Activated naive CD4-positive, alpha-beta T cell treated with anti-CD3 and anti-CD28 coated beads for 36 hours (primary cell): ENCODE results near the gene RPS15. TPM values are rescaled to one million over a fixed set of nuclear protein-coding genes. Genes with fewer than 3 reads are reported as not detected.

Experiments
- CTCF ChIA-PET: fragments of 350-600 bp; sonication (Branson Sonifier 250); formaldehyde crosslinking; loops from one replicate; lab custom pipeline; 2021; ENCODE audit warnings: antibody characterized with exemption; lab: Charles Lee
- DNase-seq: peaks from one replicate; pipeline ENCODE4 v3.0.0-alpha.2; 2020
- H3K27ac Mint-ChIP-seq: one replicate; pipeline ENCODE4 v1.8.0; 2021; ENCODE audit warnings: mild to moderate bottlenecking, mixed read lengths
- H3K27me3 Mint-ChIP-seq: one replicate; pipeline ENCODE4 v1.8.0; 2021; ENCODE audit warnings: low read depth, mixed read lengths
- H3K36me3 Mint-ChIP-seq: one replicate; pipeline ENCODE4 v1.8.0; 2021; ENCODE audit warnings: low read depth, mixed read lengths
- H3K4me1 Mint-ChIP-seq: one replicate; pipeline ENCODE4 v1.8.0; 2021; ENCODE audit warnings: low read depth, mixed read lengths
- H3K4me3 Mint-ChIP-seq: one replicate; pipeline ENCODE4 v1.8.0; 2021; ENCODE audit warnings: mild to moderate bottlenecking, moderate library complexity, mixed read lengths
- H3K9me3 Mint-ChIP-seq: one replicate; pipeline ENCODE4 v1.8.0; 2021; ENCODE audit warnings: mixed read lengths
- intact Hi-C: fragments of 100-400 bp; cut with micrococcal nuclease; formaldehyde crosslinking; loops from one replicate; pipeline ENCODE4 v1.15.1; 2023
- total RNA-seq, 2 experiments: library from RNA; stranded (reverse); gene quantifications; one replicate each; pipeline ENCODE4 v1.2.3, GENCODE V29; 2021

RPS15 gene
- total RNA-seq, result 1,000 to 10,000 TPM; 1,902 to 1,906 TPM

DNA sequence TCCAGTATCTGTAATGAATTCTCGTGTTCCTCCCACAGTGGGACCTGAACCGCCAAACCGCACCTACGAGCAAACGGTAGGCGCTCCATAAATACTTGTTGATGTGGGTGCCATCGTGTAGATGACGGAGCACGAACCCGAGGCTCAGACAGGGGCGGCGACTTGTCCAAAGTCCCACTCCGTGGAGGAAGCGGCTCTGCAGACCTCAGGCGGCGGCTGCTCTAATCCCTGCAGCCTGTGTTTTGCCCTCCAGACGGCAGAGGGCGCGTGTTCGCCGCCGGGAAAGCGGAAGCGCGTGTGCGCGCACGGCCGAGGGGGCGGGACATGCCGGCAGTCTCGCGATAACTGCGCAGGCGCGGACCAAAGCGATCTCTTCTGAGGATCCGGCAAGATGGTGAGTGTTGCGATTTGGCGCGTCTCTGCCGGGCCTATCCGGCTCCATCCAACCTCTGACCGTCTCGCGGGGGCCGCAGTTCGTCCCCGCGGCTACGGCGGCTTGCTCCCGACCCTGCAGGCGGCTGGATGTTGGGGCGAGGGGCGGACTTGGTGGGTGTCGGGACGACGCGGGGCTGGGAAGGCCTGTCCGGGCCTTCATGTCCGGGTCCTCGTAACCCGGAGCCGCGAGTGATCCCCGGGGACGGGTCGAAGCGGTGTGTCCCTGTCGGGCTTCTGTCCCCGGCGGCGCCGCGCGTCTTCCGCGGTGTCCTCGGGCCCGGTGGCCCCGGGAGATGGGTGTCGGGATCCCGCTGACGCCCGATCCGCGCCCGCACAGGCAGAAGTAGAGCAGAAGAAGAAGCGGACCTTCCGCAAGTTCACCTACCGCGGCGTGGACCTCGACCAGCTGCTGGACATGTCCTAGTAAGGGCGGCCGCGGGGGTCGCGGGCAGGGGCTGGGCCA lies at the start of gene RPS15:
RPS15 (plus strand) TSS at position 362 of the 898 bp plus-strand sequence; CDS start at position 392, 30 bp downstream.
- CTCF ChIA-PET, result interaction anchor here (0.7 to 1.2 kb wide), 3 partner anchors 17 to 155 kb away, joined by 3 to 4 read pairs (median 3); partner anchors contain the start of gene MBD3
- peaks cover 44% of the 10 kb centered on the region for H3K36me3 Mint-ChIP-seq
- no peaks in the 10 kb centered on the region for H3K9me3 Mint-ChIP-seq
- intact Hi-C loops, result loop anchor here (1.0 to 5.0 kb wide), 5 partner anchors 31 to 163 kb away; partner anchors contain the start of genes ADAMTSL5, C19orf25, DAZAP1 and FAM174C
- H3K4me1 Mint-ChIP-seq, result peaks cover 40% of the 10 kb centered on the region
- H3K27ac Mint-ChIP-seq, result peak within 1 kb of the TSS; percentile 99
- peak within 1 kb of the TSS; percentile 98 for H3K4me3 Mint-ChIP-seq
- H3K27me3 Mint-ChIP-seq, result no peaks in the 10 kb centered on the region
- DNase-seq, result peak; percentile 96

DNA sequence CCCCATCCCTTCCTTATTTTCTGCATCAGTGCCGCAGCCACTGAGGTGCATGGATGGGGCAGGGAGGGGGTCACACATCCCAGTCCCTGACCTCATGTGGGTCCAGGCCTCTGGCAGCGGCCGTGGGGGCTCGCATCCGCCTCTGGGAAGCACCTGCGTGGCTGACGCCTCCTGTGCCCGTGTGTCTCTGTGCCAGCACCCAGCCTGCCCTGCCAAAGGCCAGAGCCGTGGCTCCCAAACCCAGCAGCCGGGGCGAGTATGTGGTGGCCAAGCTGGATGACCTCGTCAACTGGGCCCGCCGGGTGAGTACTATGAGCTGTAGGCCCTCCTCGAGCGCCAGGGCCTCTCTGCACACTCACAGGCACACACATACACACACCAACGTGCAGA lies 49.6 kb upstream of the RPS15 start:
- Mint-ChIP-seq H3K36me3 (peaks cover 18% of the 10 kb centered on the region), H3K27ac (no peak overlapping the region), H3K4me1 (peaks cover 16% of the 10 kb centered on the region), H3K9me3 (no peaks in the 10 kb centered on the region), H3K4me3 (peak overlapping the region; percentile 4), H3K27me3 (no peaks in the 10 kb centered on the region)
- CTCF ChIA-PET, result no interaction called here
- intact Hi-C loops, result no loop called here
- no peak for DNase-seq

DNA sequence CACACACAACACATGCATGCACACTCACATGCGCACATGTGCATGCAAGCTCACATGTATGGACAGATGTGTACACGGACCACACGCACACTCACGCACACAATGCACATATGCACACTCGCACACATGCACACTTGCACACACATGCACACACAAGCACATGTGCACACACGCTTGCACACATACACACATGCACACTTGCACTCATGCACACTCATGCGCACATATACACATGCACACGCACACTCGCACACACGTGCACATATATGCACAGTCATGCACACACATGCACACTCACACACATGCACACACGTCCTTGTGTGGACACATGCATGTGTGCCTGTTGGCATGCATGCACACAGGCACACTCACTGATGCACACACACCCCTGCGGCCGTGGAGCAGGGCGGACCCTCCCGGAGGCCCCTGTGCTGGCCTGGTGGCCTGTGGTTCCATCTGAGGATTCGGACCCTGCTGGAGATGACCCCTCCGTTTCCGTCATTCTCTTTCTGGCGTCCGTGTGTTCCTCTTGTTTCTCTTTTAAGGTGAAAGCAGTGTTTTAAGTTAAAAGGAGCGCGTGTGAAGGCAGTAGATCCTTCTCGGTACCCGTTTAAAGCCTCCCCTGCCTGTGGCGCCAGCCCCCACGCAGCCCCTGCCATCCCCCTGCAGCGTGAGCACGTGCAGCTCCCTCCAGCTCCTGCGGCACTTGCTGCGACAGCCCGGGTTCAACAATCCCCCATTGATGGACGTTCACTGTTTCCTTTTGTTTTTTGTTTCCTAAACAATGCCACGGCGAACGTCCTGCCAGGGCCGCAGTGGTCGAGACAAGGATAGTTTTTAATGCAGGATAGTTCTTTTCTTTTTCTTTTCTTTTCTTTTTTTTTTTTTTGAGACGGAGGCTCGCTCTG lies 48.9 kb upstream of the RPS15 start:
- peak overlapping the region; percentile 4 for H3K4me3 Mint-ChIP-seq
- H3K4me1 Mint-ChIP-seq, result peaks cover 16% of the 10 kb centered on the region
- H3K9me3 Mint-ChIP-seq, result no peaks in the 10 kb centered on the region
- no peak for DNase-seq
- H3K27ac Mint-ChIP-seq, result no peak overlapping the region
- H3K36me3 Mint-ChIP-seq, result peaks cover 18% of the 10 kb centered on the region
- no peaks in the 10 kb centered on the region for H3K27me3 Mint-ChIP-seq
- intact Hi-C loops, result no loop called here
- CTCF ChIA-PET, result no interaction called here

DNA sequence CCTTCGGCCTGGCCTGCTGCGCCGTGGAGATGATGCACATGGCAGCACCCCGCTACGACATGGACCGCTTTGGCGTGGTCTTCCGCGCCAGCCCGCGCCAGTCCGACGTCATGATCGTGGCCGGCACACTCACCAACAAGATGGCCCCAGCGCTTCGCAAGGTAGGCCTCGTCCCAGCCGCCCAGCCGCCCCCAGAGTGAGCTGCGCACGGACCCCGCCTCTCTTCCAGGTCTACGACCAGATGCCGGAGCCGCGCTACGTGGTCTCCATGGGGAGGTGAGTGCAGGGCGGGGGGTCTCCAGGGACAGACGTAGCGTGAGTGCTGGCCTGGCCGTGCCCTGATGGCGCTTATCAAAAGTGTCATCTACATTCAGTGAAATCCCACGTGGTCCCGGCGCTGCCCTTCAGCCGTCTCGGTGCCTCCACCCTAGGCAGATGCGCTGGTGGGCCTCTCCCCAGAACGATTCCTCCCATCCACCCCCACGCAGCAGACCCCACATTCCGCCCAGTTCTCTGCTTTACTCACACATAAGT lies 47.2 kb upstream of the RPS15 start:
- Mint-ChIP-seq H3K27me3 (no peaks in the 10 kb centered on the region), H3K9me3 (no peaks in the 10 kb centered on the region), H3K36me3 (peaks cover 18% of the 10 kb centered on the region), H3K4me3 (no peak overlapping the region), H3K27ac (no peak overlapping the region), H3K4me1 (peaks cover 8% of the 10 kb centered on the region)
- CTCF ChIA-PET, result no interaction called here
- DNase-seq, result no peak
- intact Hi-C loops, result no loop called here

DNA sequence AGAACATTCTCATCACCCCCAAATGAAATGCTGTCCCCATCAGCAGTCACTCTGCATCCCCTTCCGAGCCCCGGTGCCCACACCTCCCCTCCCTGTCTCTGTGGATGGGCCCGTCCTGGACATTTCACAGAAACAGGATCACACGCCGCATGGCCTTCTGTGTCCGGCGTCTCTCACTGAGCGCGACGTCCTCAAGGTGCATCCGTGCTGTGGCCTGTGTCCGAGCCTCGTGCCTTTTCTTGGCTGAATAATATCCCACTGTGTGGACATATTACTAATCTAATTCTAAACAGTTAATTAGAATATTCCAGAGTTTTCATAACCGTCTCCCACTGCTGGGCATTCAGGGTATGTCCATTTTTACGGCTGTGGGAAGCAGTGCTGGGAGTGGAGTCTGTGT lies 45.8 kb upstream of the RPS15 start:
- CTCF ChIA-PET, result no interaction called here
- no peak for DNase-seq
- no peaks in the 10 kb centered on the region for H3K9me3 Mint-ChIP-seq
- H3K36me3 Mint-ChIP-seq, result peaks cover 18% of the 10 kb centered on the region
- no peak overlapping the region for H3K4me3 Mint-ChIP-seq
- H3K27ac Mint-ChIP-seq, result no peak overlapping the region
- intact Hi-C loops, result no loop called here
- peaks cover 5% of the 10 kb centered on the region for H3K4me1 Mint-ChIP-seq
- no peaks in the 10 kb centered on the region for H3K27me3 Mint-ChIP-seq

DNA sequence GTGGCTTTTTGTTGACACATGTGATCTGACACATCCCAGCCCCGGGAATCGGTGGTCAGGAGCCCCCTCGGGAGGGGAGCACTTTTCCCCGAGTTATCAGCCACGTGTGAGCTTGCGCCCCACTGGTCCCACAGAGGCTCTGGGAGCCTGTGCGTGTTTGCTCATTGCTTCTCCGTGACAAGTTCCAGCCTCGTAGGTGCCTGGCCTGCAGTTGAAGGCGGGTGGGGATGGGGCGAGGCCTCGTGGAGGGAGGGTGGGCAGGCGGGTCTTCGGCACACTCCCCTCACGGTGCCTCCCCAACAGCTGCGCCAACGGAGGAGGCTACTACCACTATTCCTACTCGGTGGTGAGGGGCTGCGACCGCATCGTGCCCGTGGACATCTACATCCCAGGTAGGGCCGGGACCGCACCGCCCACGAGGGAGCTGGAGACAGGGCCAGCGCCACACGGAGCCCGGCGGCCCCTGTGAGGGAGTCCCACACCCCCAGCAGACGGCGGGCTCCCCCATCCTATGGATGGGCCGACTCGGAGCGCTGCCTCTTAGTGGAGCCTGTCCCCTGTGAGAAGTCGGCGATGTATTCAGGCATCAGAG lies 45.2 kb upstream of the RPS15 start:
- Mint-ChIP-seq H3K4me1 (peaks cover 5% of the 10 kb centered on the region), H3K27me3 (no peaks in the 10 kb centered on the region), H3K4me3 (no peak overlapping the region), H3K36me3 (peaks cover 18% of the 10 kb centered on the region), H3K27ac (no peak overlapping the region), H3K9me3 (no peaks in the 10 kb centered on the region)
- DNase-seq, result no peak
- CTCF ChIA-PET, result no interaction called here
- intact Hi-C loops, result no loop called here

DNA sequence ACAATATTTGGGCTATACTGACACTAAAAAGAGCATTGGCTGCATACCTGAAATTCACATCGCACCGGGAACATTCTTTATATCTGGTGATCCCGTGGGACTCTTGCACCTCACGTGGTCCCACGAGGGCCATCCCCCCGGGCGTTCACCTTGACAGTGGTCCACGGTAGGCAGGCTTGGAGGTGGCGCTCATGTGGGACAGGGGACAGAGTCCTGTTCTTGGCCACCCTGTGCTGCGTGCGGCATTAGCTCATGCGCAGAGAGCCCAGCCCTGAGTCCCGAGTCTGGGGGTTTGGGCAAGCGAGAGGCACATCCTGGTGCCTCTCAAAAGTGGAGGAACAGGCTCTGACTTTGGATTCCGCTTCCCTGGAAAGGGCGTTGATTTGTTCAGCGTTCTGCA lies 44.4 kb upstream of the RPS15 start:
- CTCF ChIA-PET, result no interaction called here
- no peak overlapping the region for H3K4me3 Mint-ChIP-seq
- peaks cover 5% of the 10 kb centered on the region for H3K4me1 Mint-ChIP-seq
- H3K27me3 Mint-ChIP-seq, result no peaks in the 10 kb centered on the region
- intact Hi-C loops, result no loop called here
- no peaks in the 10 kb centered on the region for H3K9me3 Mint-ChIP-seq
- H3K27ac Mint-ChIP-seq, result no peak overlapping the region
- DNase-seq, result no peak
- H3K36me3 Mint-ChIP-seq, result peaks cover 17% of the 10 kb centered on the region

DNA sequence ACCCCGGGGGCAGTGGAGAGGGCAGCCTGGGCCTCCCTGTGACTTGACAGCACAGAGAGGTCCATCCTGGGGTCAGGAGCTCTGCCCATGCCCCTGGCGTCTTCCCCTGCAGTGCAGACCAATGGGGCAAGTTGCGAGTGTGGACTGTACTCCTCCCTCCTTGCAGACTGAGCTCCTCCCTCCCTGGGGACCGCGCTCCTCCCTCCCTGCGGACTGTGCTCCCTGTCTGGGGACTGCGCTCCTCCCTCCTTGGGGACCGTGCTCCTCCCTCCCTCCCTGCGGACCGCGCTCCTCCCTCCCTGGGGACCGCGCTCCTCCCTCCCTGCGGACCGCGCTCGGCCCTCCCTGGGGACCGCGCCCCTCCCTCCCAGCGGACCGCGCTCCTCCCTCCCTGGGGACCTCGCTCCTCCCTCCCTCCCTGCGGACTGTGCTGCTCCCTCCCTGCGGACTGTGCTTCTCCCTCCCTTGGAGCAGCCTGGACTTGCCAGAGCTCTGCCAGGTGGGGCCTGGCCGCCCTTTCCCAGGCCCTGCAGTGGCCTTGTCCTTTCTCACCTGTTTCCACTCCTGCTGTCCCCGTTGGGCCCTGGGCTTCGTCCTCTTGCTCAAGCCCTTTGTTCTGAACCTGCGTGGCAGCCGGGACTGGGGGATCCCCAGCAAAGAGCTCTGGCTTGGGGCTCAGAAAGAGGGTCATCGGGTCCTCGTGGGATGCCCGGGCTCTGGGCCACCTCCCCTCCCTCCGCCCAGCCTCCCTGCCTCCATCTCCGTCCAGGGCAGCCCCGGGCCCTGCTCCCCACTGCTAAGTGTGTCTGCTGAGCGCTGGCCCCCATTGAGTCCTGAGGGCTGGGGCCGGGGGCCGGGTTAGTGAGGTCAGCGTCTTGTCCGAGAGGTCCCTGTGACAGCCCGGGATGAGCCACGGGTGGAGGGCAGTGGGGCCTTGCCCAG lies 43.7 kb upstream of the RPS15 start:
- Mint-ChIP-seq H3K27me3 (no peaks in the 10 kb centered on the region), H3K27ac (no peak overlapping the region), H3K4me3 (no peak overlapping the region), H3K9me3 (no peaks in the 10 kb centered on the region), H3K36me3 (peaks cover 13% of the 10 kb centered on the region), H3K4me1 (peaks cover 5% of the 10 kb centered on the region)
- DNase-seq, result no peak
- intact Hi-C loops, result no loop called here
- CTCF ChIA-PET, result no interaction called here

DNA sequence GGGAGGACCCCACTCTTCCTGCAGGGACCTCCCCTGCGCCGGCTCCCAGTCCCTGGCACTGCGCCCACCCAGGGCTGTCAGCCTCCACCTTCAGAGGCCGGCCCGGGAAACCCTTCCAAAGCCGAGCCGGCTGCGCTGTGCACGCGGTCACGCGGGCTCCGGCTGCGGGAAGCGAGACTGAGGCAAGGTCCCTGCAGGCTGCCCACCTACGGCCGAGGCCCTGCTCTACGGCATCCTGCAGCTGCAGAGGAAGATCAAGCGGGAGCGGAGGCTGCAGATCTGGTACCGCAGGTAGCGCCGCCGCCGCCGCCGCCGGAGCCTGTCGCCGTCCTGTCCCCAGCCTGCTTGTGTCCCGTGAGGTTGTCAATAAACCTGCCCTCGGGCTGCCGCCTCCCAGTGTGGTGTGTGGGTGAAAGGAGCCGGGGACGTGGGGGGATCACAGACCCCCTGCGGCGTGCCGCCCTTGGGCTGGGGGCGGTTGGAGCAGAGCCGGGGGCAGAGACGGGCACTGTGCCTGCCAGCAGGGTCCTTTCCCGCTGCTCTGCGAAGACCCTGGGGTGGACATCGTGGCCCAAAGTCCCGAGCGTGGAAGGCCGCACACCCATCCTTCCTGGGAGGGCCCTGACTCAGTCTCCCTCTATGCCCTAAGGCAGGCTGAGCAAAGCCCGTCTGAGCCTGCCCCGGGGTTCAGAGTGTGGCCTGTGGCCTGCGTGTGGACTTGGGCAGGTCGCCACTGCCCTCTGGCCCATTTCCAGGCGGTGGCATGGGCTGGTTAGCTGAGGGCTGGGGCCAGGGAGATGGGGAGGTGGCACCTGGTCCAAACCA lies 42.8 kb upstream of the RPS15 start:
- intact Hi-C loops, result no loop called here
- H3K4me3 Mint-ChIP-seq, result no peak overlapping the region
- H3K4me1 Mint-ChIP-seq, result peaks cover 8% of the 10 kb centered on the region

DNA sequence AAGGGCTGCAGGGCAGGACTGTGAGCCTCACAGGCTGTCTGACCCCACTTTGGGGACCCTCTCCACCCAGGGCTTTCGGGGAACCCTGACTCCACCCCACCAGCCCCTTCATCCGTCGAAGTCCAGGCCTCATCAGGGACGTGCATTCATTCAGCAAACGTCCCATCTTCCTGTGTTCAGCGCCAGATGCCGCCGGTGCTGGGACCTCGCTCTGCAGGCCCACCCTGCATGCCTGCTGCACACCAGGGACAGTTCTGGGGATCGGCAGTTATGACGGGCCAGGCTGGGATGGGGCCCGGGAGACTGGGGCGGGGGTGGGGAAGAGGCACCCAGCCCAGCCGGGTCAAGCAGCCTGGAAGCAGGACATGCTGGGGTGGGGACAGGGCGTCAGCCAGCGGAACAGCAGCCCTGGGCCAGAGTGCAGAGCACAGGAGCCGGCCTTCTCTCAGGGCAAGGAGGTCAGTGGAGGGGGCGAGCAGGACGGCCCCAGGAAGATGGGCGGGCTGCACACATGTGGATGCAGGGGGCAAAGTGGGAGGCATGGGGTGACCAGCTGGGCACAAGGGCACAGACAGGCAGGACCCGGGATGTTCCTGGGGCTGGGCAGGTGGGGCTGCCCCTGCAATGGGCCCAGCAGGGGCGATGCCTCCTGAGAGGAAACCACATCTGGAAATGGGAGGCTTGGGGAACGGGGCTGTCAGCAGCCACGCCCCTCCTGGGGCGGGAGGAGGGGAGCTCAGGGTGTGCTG lies 42.0 kb upstream of the RPS15 start:
- H3K4me3 Mint-ChIP-seq, result no peak overlapping the region
- peaks cover 10% of the 10 kb centered on the region for H3K4me1 Mint-ChIP-seq
- intact Hi-C loops, result no loop called here
- H3K9me3 Mint-ChIP-seq, result no peaks in the 10 kb centered on the region
- DNase-seq, result no peak
- H3K27me3 Mint-ChIP-seq, result no peaks in the 10 kb centered on the region
- no peak overlapping the region for H3K27ac Mint-ChIP-seq
- CTCF ChIA-PET, result interaction anchor here (0.6 to 1.2 kb wide), 2 partner anchors 69 to 866 kb away, joined by 3 to 7 read pairs; no protein-coding TSS in a partner anchor
- peaks cover 5% of the 10 kb centered on the region for H3K36me3 Mint-ChIP-seq

More for the DNA sequence above, 42.8 kb upstream of the RPS15 start:
- Mint-ChIP-seq H3K36me3 (peaks cover 7% of the 10 kb centered on the region), H3K9me3 (no peaks in the 10 kb centered on the region), H3K27ac (no peak overlapping the region), H3K27me3 (no peaks in the 10 kb centered on the region)
- DNase-seq, result no peak
- CTCF ChIA-PET, result no interaction called here
